Nephron progenitor cell (in vitro differentiated cells): ENCODE data around the gene ELK3.

ENCODE experiments used
- DNase-seq: peaks from one replicate; pipeline ENCODE4 v3.0.0; 2021
- H3K27ac Mint-ChIP-seq: 2 replicates; pipeline ENCODE4 v1.8.0; 2021; ENCODE audit warnings: mild to moderate bottlenecking, moderate library complexity, mixed read lengths
- H3K27me3 Mint-ChIP-seq: 2 replicates; pipeline ENCODE4 v1.8.0; 2021; ENCODE audit warnings: mild to moderate bottlenecking, low read depth, mixed read lengths; ENCODE audit not compliant: poor library complexity
- H3K36me3 Mint-ChIP-seq: 2 replicates; pipeline ENCODE4 v1.8.0; 2021; ENCODE audit warnings: low read depth, mixed read lengths
- H3K4me1 Mint-ChIP-seq: 2 replicates; pipeline ENCODE4 v1.8.0; 2021; ENCODE audit warnings: mixed read lengths
- H3K4me3 Mint-ChIP-seq: 2 replicates; pipeline ENCODE4 v1.8.0; 2021; ENCODE audit warnings: mild to moderate bottlenecking, moderate library complexity, mixed read lengths
- H3K9me3 Mint-ChIP-seq: 2 replicates; pipeline ENCODE4 v1.8.0; 2021; ENCODE audit warnings: mild to moderate bottlenecking, moderate library complexity, mixed read lengths
- TF ChIP-seq, protein P1 (sequence below): fragments of 200-600 bp; sonication (generic); IDR thresholded peaks from 2 replicates; pipeline ENCODE4 v1.5.0; 2021; ENCODE audit warnings: antibody characterized with exemption

The ELK3 gene

GRCh38 chr12:96249196-96250118, 55.3 kb downstream of the ELK3 start:
- Mint-ChIP-seq H3K27ac (peak overlapping the region; percentile 96), H3K36me3 (peaks cover 73% of the 10 kb centered on the region), H3K4me1 (peaks cover 58% of the 10 kb centered on the region), H3K4me3 (peak overlapping the region; percentile 56), H3K27me3 (no peaks in the 10 kb centered on the region), H3K9me3 (no peaks in the 10 kb centered on the region)
- TF ChIP-seq, protein P1, sequence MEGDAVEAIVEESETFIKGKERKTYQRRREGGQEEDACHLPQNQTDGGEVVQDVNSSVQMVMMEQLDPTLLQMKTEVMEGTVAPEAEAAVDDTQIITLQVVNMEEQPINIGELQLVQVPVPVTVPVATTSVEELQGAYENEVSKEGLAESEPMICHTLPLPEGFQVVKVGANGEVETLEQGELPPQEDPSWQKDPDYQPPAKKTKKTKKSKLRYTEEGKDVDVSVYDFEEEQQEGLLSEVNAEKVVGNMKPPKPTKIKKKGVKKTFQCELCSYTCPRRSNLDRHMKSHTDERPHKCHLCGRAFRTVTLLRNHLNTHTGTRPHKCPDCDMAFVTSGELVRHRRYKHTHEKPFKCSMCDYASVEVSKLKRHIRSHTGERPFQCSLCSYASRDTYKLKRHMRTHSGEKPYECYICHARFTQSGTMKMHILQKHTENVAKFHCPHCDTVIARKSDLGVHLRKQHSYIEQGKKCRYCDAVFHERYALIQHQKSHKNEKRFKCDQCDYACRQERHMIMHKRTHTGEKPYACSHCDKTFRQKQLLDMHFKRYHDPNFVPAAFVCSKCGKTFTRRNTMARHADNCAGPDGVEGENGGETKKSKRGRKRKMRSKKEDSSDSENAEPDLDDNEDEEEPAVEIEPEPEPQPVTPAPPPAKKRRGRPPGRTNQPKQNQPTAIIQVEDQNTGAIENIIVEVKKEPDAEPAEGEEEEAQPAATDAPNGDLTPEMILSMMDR = no peak
- DNase-seq = peak; percentile 70

DNA sequence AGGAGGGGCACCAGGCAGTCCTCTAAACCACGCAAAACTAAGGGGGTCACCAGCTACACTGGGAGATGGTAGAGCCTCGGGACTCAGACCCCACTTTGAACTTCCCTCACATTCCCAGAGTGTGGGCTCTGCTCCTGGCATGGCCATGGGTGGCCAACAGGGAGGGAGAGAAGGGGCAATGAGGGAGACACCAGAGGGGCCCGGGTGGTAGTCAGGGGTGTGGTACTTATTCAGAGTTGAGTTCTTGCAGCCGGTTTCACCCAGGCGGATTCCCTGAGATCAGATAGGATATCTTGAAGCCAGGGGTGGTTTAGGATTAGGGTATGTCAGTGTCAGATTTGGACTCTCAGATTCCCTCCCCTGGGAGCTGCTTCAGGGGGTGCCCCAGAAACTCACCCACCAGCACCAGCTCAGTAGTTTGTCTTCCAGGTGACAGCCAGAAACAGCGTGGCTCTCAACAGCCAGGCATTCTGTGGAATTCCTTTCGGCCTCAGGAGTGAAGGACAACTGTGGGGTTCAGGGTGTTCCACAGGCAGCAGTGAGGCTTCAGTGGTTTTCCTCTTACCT, 56.0 kb downstream of the ELK3 start:
- no peak for DNase-seq
- H3K36me3 Mint-ChIP-seq = peaks cover 71% of the 10 kb centered on the region
- H3K4me3 Mint-ChIP-seq = no peak overlapping the region
- TF ChIP-seq, protein P1 = no peak
- H3K27me3 Mint-ChIP-seq = no peaks in the 10 kb centered on the region
- peak overlapping the region; percentile 96 for H3K27ac Mint-ChIP-seq
- peaks cover 52% of the 10 kb centered on the region for H3K4me1 Mint-ChIP-seq
- H3K9me3 Mint-ChIP-seq = no peaks in the 10 kb centered on the region

DNA sequence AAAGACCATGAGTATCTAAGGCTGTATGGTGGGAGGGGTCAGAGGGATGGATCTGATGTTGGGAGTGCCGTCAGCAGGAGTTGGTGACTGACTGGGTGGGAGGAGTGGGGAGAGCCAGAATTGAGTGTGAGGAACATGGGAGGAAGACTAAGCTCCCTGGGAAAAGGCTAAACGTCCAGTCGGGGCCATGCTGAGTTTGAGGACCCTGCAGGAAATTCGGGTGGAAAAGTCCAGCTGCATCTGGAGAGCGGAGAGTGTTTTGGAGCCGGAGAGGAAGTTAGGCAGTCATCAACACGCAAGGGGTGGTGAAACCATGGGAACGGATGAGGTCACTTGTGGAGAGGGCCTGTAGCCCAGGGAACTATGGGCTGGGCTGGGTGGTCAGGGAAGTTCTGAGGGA, 60.9 kb downstream of the ELK3 start:
- H3K4me1 Mint-ChIP-seq = peaks cover 14% of the 10 kb centered on the region
- no peaks in the 10 kb centered on the region for H3K27me3 Mint-ChIP-seq
- DNase-seq = no peak
- TF ChIP-seq, protein P1 = no peak
- no peak overlapping the region for H3K27ac Mint-ChIP-seq
- no peaks in the 10 kb centered on the region for H3K9me3 Mint-ChIP-seq
- peaks cover 41% of the 10 kb centered on the region for H3K36me3 Mint-ChIP-seq
- H3K4me3 Mint-ChIP-seq = no peak overlapping the region

- H3K4me3 Mint-ChIP-seq = no peak overlapping the region
- TF ChIP-seq, protein P1 = no peak
- H3K36me3 Mint-ChIP-seq = peaks cover 41% of the 10 kb centered on the region
- no peaks in the 10 kb centered on the region for H3K27me3 Mint-ChIP-seq
- no peak overlapping the region for H3K27ac Mint-ChIP-seq
- H3K4me1 Mint-ChIP-seq = no peaks in the 10 kb centered on the region
- no peak for DNase-seq
- no peaks in the 10 kb centered on the region for H3K9me3 Mint-ChIP-seq
Measured at GRCh38 chr12:96256672-96257361, 62.6 kb downstream of the ELK3 start.

DNA sequence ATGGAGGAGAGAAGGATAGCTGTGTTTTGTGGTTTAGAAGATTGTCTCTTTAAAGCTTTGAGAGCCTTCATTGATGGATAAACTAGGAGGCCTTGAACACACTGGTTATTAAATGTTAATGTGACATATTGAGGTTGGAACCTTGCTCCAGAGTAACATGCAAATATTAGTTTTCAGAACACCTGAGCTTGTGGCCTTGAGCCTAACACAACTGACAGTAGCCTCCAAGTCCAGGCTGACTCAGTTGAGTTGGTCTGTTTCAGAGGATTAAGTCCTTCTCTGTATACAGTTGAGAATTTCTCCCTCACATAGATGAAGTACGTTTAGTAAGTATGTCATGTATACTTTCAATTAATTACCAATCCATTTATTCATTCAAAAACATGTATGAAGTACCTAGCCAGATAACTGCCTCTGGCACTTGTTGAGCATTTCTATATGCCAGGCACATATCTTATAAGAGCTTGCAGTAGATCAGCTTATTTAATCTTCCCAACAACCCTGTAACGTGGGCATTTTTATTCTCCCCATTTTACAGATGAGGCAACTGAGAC, 63.5 kb downstream of the ELK3 start:
- DNase-seq = no peak
- TF ChIP-seq, protein P1 = no peak
- Mint-ChIP-seq H3K4me1 (no peaks in the 10 kb centered on the region), H3K27ac (no peak overlapping the region), H3K4me3 (no peak overlapping the region), H3K27me3 (no peaks in the 10 kb centered on the region), H3K9me3 (no peaks in the 10 kb centered on the region), H3K36me3 (peaks cover 38% of the 10 kb centered on the region)
